HL-60 (cell line): Measurements from ENCODE around the gene HRH1.

Experiments used
- DNase-seq, 2 experiments: peaks; one replicate each; pipeline ENCODE4 v3.0.0-alpha.2; 2010 to 2020; ENCODE audit warnings: low read depth in 1 of 2, low spot score in 1 of 2
- H3K27ac ChIP-seq: fragments of 250-450 bp; sonication (Bioruptor Pico); replicated peaks from 2 replicates; pipeline ENCODE4 v1.5.1; 2020; ENCODE audit warnings: mild to moderate bottlenecking, moderate library complexity
- H3K27me3 ChIP-seq: fragments of 250-450 bp; sonication (Bioruptor Pico); 2 replicates; pipeline ENCODE4 v1.5.1; 2021; ENCODE audit warnings: mild to moderate bottlenecking, moderate library complexity; ENCODE audit not compliant: insufficient read depth, poor library complexity, severe bottlenecking
- H3K4me3 ChIP-seq: replicated peaks from 2 replicates; pipeline ENCODE4 v1.5.1; 2011; ENCODE audit warnings: mild to moderate bottlenecking, control low read depth, low read length; ENCODE audit not compliant: insufficient read depth
- CTCF ChIP-seq: IDR thresholded peaks from one replicate; pipeline ENCODE4 v1.5.1; 2011; ENCODE audit warnings: low read length, control low read depth, inconsistent platforms; ENCODE audit not compliant: insufficient read depth
- GABPA ChIP-seq: IDR thresholded peaks from 2 replicates; pipeline ENCODE4 v1.6.1; 2012; ENCODE audit warnings: low read depth
- POLR2AphosphoS5 ChIP-seq: IDR thresholded peaks from 2 replicates; pipeline ENCODE4 v1.6.1; 2012; ENCODE audit warnings: low read depth
- SPI1 ChIP-seq: IDR thresholded peaks from 2 replicates; pipeline ENCODE4 v1.6.1; 2012; ENCODE audit warnings: low read depth, mild to moderate bottlenecking, borderline replicate concordance
- TF ChIP-seq, protein P1 (sequence below): IDR thresholded peaks from 2 replicates; pipeline ENCODE4 v1.6.1; 2012; ENCODE audit warnings: low read depth; ENCODE audit not compliant: insufficient replicate concordance

The HRH1 gene

GRCh38 chr3:11260460-11260859, 106.2 kb downstream of the HRH1 start:
- no peak for TF ChIP-seq SPI1
- TF ChIP-seq, protein P1, sequence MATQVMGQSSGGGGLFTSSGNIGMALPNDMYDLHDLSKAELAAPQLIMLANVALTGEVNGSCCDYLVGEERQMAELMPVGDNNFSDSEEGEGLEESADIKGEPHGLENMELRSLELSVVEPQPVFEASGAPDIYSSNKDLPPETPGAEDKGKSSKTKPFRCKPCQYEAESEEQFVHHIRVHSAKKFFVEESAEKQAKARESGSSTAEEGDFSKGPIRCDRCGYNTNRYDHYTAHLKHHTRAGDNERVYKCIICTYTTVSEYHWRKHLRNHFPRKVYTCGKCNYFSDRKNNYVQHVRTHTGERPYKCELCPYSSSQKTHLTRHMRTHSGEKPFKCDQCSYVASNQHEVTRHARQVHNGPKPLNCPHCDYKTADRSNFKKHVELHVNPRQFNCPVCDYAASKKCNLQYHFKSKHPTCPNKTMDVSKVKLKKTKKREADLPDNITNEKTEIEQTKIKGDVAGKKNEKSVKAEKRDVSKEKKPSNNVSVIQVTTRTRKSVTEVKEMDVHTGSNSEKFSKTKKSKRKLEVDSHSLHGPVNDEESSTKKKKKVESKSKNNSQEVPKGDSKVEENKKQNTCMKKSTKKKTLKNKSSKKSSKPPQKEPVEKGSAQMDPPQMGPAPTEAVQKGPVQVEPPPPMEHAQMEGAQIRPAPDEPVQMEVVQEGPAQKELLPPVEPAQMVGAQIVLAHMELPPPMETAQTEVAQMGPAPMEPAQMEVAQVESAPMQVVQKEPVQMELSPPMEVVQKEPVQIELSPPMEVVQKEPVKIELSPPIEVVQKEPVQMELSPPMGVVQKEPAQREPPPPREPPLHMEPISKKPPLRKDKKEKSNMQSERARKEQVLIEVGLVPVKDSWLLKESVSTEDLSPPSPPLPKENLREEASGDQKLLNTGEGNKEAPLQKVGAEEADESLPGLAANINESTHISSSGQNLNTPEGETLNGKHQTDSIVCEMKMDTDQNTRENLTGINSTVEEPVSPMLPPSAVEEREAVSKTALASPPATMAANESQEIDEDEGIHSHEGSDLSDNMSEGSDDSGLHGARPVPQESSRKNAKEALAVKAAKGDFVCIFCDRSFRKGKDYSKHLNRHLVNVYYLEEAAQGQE: no peak
- no peak for TF ChIP-seq GABPA
- TF ChIP-seq CTCF: no peak
- TF ChIP-seq POLR2AphosphoS5: no peak
- Histone ChIP-seq H3K27ac (no peak overlapping the region), H3K27me3 (no peaks in the 10 kb centered on the region), H3K4me3 (no peak overlapping the region)
- no peak for DNase-seq

GRCh38 chr3:11269007-11269406, 114.7 kb downstream of the HRH1 start:
- no peak overlapping the region for H3K27ac ChIP-seq
- no peaks in the 10 kb centered on the region for H3K27me3 ChIP-seq
- no peak for TF ChIP-seq POLR2AphosphoS5
- TF ChIP-seq SPI1: no peak
- TF ChIP-seq, protein P1: no peak
- TF ChIP-seq CTCF: no peak
- DNase-seq: no peak
- no peak overlapping the region for H3K4me3 ChIP-seq

- Histone ChIP-seq H3K27me3 (no peaks in the 10 kb centered on the region), H3K27ac (peak within 1 kb of the TSS; percentile 94), H3K4me3 (peak within 1 kb of the TSS; percentile 97)
- DNase-seq: peak; percentile 97 to 98
- TF ChIP-seq SPI1 (peak; percentile 60; the same call in 1 of the 2 replicates), POLR2AphosphoS5 (peak; percentile 91), GABPA (no peak; the same call in 1 of the 2 replicates)
Observed at GRCh38 chr3:11271986-11272904, 118.0 kb downstream of the HRH1 start, which contains the start of gene ATG7. TSS of gene ATG7 (plus strand) at chr3:11272397. CDS start at chr3:11298696, 26,299 bp downstream.

DNA sequence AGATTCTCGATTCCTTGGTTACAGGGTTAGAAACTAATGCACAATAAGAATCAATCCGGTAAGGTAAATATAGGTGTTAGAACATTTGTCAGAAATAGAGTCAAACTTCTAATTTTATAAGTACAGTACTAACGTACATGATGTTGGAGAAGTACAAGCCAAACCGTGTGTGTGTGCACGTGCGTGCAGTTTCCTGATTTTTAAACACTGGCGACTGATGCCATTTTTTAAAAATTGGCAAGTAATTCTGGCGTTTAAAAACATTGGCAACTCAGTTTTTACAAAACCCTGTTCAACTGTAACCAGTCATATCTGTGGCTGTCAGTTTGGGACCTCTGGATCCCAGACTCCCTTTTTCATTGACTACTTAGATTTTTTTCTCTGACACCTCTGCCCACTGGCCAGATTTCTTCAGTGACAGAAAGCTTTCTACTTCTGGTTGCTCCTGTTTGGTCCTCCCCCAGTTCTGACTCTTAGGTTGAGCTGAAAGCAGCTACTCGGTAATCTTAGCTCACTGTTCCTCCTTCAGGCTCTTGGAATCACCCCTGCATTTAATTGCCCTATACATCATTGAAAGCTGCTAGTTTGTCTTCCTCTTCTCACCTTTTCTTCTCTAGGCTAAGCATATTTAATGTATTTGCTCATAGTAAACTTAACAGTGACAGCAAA, 118.7 kb downstream of the HRH1 start:
- Histone ChIP-seq H3K27me3 (no peaks in the 10 kb centered on the region), H3K27ac (peak overlapping the region; percentile 94), H3K4me3 (peak overlapping the region; percentile 97)
- peak in 1 of 2 experiments; percentile 56 for DNase-seq
- TF ChIP-seq POLR2AphosphoS5: no peak
- no peak for TF ChIP-seq GABPA
- no peak for TF ChIP-seq SPI1
- no peak for TF ChIP-seq CTCF
- TF ChIP-seq, protein P1: no peak
